Natural killer cell (primary cell): ENCODE measurements around the gene ATXN3L. TPM values are rescaled to one million over a fixed set of nuclear protein-coding genes. Genes with fewer than 3 reads are reported as not detected.

Source experiments
- ATAC-seq, 3 donors: fragments of 150-1000 bp in 2 of 3; fragments of 200-7000 bp in 1 of 3; cut with Tn5 transposase; 1 replicate in 1 of 3; 2 replicates in 2 of 3; pipeline ENCODE4 v1.10.0; 2021; ENCODE audit warnings: mild to moderate bottlenecking in 2 of 3, moderate library complexity in 2 of 3
- DNase-seq, 2 donors: peaks; one replicate each; pipeline versions ENCODE4 v3.0.0 to v3.0.0-alpha.2; 2013 to 2021; ENCODE audit warnings: mixed read lengths in 1 of 2
- H3K27ac ChIP-seq: one replicate; pipeline ENCODE4 v1.5.1; 2013; ENCODE audit warnings: mild to moderate bottlenecking, low read length
- H3K27me3 ChIP-seq: one replicate; pipeline ENCODE4 v1.6.1; 2013; ENCODE audit warnings: low read length; ENCODE audit not compliant: control insufficient read depth, insufficient read depth
- H3K36me3 ChIP-seq: one replicate; pipeline ENCODE4 v1.6.1; 2013; ENCODE audit warnings: low read length; ENCODE audit not compliant: control insufficient read depth, insufficient read depth
- H3K4me1 ChIP-seq: one replicate; pipeline ENCODE4 v1.6.1; 2013; ENCODE audit warnings: low read length; ENCODE audit not compliant: control insufficient read depth, insufficient read depth
- H3K4me3 ChIP-seq: one replicate; pipeline ENCODE4 v1.5.1; 2013; ENCODE audit warnings: low read length
- H3K9me3 ChIP-seq: one replicate; pipeline ENCODE4 v1.6.1; 2013; ENCODE audit warnings: low read length; ENCODE audit not compliant: control insufficient read depth, insufficient read depth
- H3K27ac Mint-ChIP-seq, 2 donors: one replicate each; pipeline ENCODE4 v1.8.0; 2022; ENCODE audit warnings: mild to moderate bottlenecking in 2 of 2, mixed read lengths in 2 of 2, moderate library complexity in 1 of 2
- H3K27me3 Mint-ChIP-seq, 2 donors: one replicate each; pipeline ENCODE4 v1.8.0; 2022; ENCODE audit warnings: low read depth in 2 of 2, mixed read lengths in 2 of 2
- H3K36me3 Mint-ChIP-seq: one replicate; pipeline ENCODE4 v1.8.0; 2022; ENCODE audit warnings: mixed read lengths
- H3K4me1 Mint-ChIP-seq, 2 donors: one replicate each; pipeline ENCODE4 v1.8.0; 2022; ENCODE audit warnings: mixed read lengths in 2 of 2
- H3K4me3 Mint-ChIP-seq: one replicate; pipeline ENCODE4 v1.8.0; 2022; ENCODE audit warnings: mild to moderate bottlenecking, moderate library complexity, mixed read lengths
- H3K9me3 Mint-ChIP-seq, 2 donors: one replicate each; pipeline ENCODE4 v1.8.0; 2022; ENCODE audit warnings: mixed read lengths in 2 of 2
- WGBS: methylation state at CpG from one replicate; pipeline ENCODE4 v1.1.7; 2013; ENCODE audit warnings: missing lambda C conversion rate; ENCODE audit not compliant: insufficient coverage; 5-methylcytosine and 5-hydroxymethylcytosine counted together
- intact Hi-C: fragments of 100-400 bp; cut with micrococcal nuclease; formaldehyde crosslinking; loops from one replicate; pipeline ENCODE4 v1.14.2; 2022
- total RNA-seq, 4 donors: library from RNA; stranded (reverse); fragments of 120-200 nt in 1 of 4; gene quantifications; one replicate each; pipeline versions ENCODE4 v1.2.3 to v1.2.4, GENCODE V29; 2013 to 2022
- TF ChIP-seq, protein P1 (sequence below): fragments of 200-600 bp; IDR thresholded peaks from one replicate; pipeline ENCODE4 v1.8.0; 2022; ENCODE audit warnings: antibody characterized with exemption

The ATXN3L gene
- total RNA-seq, 3 donors from 2014 or later (not counting 1 experiment from before 2014, with no cell fraction given) = not detected

DNA sequence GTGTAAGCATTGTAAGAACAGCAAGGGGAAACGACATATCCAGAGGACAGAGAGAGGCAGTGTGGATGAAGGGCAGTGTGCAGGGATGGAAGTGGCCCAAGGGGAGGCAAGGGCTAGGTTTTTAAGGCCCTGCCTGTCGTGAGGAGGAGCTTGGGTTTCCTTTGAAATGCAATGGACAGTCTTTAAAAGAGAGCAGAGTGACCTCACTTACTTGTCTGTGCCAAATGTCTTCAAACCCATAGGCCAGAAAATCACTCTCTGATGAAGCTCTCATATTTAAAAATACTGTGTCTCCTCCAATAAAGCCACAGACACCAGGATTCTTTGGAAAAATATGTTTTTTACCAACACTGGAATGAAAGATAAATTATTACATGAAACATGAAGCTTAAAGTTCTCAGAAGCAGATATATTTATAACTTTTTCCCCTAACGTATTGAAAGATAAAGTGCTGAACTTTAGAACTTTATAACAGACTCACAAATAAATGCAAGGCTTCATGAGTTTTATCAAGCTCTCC lies 19.2 kb upstream of the ATXN3L start:
- ATAC-seq (no peak), DNase-seq (no peak)
- Histone ChIP-seq H3K9me3 (no peaks in the 10 kb centered on the region), H3K27me3 (no peaks in the 10 kb centered on the region), H3K4me1 (no peaks in the 10 kb centered on the region), H3K4me3 (no peak overlapping the region), H3K36me3 (no peaks in the 10 kb centered on the region), H3K27ac (no peak overlapping the region)
- Mint-ChIP-seq H3K36me3 (no peaks in the 10 kb centered on the region), H3K4me3 (no peak overlapping the region), H3K27me3 (peaks cover 0 to 5% of the 10 kb centered on the region in 2 donors), H3K27ac (no peak overlapping the region), H3K9me3 (no peaks in the 10 kb centered on the region), H3K4me1 (no peaks in the 10 kb centered on the region)
- TF ChIP-seq, protein P1, sequence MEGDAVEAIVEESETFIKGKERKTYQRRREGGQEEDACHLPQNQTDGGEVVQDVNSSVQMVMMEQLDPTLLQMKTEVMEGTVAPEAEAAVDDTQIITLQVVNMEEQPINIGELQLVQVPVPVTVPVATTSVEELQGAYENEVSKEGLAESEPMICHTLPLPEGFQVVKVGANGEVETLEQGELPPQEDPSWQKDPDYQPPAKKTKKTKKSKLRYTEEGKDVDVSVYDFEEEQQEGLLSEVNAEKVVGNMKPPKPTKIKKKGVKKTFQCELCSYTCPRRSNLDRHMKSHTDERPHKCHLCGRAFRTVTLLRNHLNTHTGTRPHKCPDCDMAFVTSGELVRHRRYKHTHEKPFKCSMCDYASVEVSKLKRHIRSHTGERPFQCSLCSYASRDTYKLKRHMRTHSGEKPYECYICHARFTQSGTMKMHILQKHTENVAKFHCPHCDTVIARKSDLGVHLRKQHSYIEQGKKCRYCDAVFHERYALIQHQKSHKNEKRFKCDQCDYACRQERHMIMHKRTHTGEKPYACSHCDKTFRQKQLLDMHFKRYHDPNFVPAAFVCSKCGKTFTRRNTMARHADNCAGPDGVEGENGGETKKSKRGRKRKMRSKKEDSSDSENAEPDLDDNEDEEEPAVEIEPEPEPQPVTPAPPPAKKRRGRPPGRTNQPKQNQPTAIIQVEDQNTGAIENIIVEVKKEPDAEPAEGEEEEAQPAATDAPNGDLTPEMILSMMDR = no peak
- 79% methylated on average over 2 of the region's 3 CpGs for WGBS
- intact Hi-C loops = no loop called here

DNA sequence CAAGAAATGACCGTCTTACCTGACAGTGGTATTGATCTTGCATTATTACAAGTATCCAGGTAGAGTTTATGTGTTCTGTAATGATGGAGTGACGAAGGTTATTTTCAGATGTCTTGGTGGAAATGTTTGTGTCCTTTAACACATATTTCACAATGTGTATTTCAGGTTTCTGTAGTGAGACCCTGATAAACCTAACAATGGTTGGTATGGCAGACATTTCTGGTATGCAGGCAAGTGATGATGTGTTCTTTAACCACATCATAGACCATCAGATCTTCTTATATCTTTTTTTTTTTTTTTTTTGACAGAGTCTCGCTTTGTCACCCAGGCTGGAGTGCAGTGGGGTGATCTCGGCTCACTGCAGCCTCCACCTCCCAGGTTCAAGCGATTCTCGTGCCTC lies 14.6 kb upstream of the ATXN3L start:
- H3K4me1 Mint-ChIP-seq = no peaks in the 10 kb centered on the region
- no peak for ATAC-seq
- Histone ChIP-seq H3K27ac (no peak overlapping the region), H3K4me1 (no peaks in the 10 kb centered on the region), H3K4me3 (no peak overlapping the region), H3K36me3 (no peaks in the 10 kb centered on the region), H3K27me3 (no peaks in the 10 kb centered on the region), H3K9me3 (no peaks in the 10 kb centered on the region)
- H3K9me3 Mint-ChIP-seq = no peaks in the 10 kb centered on the region
- peaks cover 0 to 5% of the 10 kb centered on the region in 2 donors for H3K27me3 Mint-ChIP-seq
- H3K27ac Mint-ChIP-seq = no peak overlapping the region
- 70% methylated on average over 4 of the region's 6 CpGs for WGBS
- TF ChIP-seq, protein P1 = no peak
- H3K4me3 Mint-ChIP-seq = no peak overlapping the region
- intact Hi-C loops = no loop called here
- DNase-seq = no peak
- H3K36me3 Mint-ChIP-seq = no peaks in the 10 kb centered on the region

DNA sequence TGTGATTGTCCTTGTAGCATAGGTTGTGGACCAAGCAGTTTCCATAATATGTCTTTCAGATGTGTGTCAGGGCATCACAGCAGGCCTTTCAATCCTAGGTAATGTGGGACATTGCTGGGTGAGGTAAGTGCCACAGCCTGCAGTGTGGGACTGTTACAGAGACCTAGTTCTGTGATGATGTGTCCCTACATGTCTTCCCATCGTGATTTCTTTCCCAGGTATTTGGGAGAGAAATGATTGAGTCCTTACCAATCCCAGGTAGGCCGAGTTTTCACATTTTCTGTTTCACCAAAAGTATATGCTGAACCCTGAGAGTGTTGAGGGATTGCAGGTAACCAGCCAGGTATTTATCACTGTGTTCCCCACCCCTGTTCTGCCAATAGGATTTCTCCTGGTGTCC lies 10.6 kb upstream of the ATXN3L start:
- DNase-seq (no peak), ATAC-seq (no peak)
- no peaks in the 10 kb centered on the region for H3K4me1 Mint-ChIP-seq
- H3K27me3 Mint-ChIP-seq = no peaks in the 10 kb centered on the region
- H3K9me3 ChIP-seq = no peaks in the 10 kb centered on the region
- no peak overlapping the region for H3K27ac Mint-ChIP-seq
- intact Hi-C loops = no loop called here
- H3K36me3 ChIP-seq = no peaks in the 10 kb centered on the region
- no peak overlapping the region for H3K4me3 ChIP-seq
- no peaks in the 10 kb centered on the region for H3K27me3 ChIP-seq
- no peak overlapping the region for H3K4me3 Mint-ChIP-seq
- no peak overlapping the region for H3K27ac ChIP-seq
- H3K36me3 Mint-ChIP-seq = no peaks in the 10 kb centered on the region
- WGBS = 100% methylated on average over 1 of the region's 2 CpGs
- TF ChIP-seq, protein P1 = no peak
- H3K4me1 ChIP-seq = no peaks in the 10 kb centered on the region
- no peaks in the 10 kb centered on the region for H3K9me3 Mint-ChIP-seq

DNA sequence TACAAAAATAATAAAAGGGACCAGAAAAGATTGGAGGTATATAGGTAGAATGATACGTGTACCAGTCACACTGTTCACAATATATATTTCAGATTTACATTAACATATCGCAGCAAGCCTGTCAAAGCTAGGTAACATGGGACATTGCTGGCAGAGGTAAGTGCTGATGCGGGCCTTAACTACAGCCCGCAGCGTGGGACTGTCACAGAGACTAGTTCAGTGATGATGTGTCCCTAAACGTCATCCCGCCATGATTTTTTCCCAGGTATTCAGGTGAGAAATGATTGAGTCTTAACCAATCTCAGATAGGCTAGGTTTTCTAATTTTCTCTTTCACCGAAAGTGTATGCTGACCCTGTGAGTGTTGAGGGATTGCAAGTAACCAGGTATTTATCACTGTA lies 7.8 kb upstream of the ATXN3L start:
- no peak overlapping the region for H3K4me3 Mint-ChIP-seq
- Histone ChIP-seq H3K4me1 (no peaks in the 10 kb centered on the region), H3K9me3 (no peaks in the 10 kb centered on the region), H3K4me3 (no peak overlapping the region), H3K27me3 (no peaks in the 10 kb centered on the region), H3K36me3 (no peaks in the 10 kb centered on the region), H3K27ac (no peak overlapping the region)
- no peaks in the 10 kb centered on the region for H3K36me3 Mint-ChIP-seq
- DNase-seq (no peak), ATAC-seq (no peak)
- peaks cover 10 to 13% of the 10 kb centered on the region in 2 donors for H3K4me1 Mint-ChIP-seq
- no peak overlapping the region for H3K27ac Mint-ChIP-seq
- no peaks in the 10 kb centered on the region for H3K9me3 Mint-ChIP-seq
- 96% methylated on average over 5 of the region's 8 CpGs for WGBS
- TF ChIP-seq, protein P1 = no peak
- intact Hi-C loops = no loop called here
- H3K27me3 Mint-ChIP-seq = peaks cover 0 to 14% of the 10 kb centered on the region in 2 donors
